ENCODE results near the gene PTPRA.

The PTPRA gene

DNA sequence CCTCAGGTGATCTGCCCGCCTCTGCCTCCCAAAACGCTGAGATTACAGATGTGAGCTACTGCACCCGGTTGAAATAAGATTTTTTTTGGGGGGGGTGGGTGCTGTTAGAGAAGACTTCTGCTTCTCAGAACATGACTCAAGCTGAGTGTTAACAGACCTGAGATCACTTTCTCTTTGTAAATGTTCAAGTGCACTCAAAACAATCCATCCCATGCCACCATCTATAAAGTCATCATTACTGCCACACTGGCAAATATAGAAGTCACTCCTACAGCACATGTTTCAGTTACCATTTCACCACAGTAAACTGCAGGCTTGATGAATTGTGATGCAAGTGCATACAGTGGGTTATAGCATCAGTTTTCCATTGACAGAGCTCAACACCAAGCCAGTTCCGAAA lies 23.8 kb upstream of the PTPRA start:
- no peak for DNase-seq (ENCODE audit: low read depth, low spot score)

- no peak for DNase-seq (ENCODE audit: low read depth, low spot score)
Measured at GRCh38 chr20:2851086-2851485, 22.2 kb upstream of the PTPRA start.

DNA sequence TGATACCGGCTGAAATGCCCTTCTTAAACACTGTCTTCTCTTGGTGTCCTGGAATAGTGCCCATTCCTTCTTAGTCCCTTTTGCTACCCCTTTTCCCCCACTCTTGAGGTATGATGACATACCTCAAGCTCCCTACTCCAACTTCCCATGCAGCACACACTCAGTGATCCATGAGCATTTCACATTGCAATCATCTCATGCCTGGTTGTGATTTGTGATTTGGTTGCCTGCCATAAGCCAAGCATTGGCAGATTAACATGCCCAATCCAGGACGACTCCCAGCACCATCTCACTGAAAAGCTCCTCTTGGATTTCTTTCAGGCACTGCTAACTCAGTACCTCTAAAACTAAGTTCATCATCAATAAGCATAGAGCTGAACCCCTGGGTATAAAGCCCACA lies 14.7 kb upstream of the PTPRA start:
- DNase-seq (ENCODE audit: low read depth, low spot score), result no peak

- no peak for DNase-seq (ENCODE audit: low read depth, low spot score)
Measured at GRCh38 chr20:2859330-2860121, 13.8 kb upstream of the PTPRA start.

DNA sequence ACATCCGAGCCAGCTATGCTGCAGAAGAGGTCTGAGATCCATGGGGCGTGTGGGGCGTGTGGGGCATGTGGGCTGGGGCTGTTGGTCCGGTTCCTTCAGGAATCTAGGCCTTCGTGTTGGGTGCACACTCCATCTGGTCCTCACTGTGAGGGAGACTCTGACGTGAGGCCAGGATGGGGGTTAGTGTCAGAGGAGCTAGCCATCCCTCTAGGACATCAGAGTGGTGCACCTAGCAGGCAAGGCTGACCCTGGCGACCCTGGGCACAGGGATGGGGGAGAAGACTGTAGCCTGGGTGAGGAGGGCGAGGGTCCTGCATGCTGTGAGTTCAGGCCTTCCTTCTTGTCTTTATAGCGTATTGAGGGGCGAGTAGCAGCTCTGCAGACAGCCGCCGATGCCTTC lies 8.7 kb upstream of the PTPRA start:
- no peak for DNase-seq (ENCODE audit: low read depth, low spot score)

- no peak for DNase-seq (ENCODE audit: low read depth, low spot score)
Measured at GRCh38 chr20:2865101-2865500, 8.2 kb upstream of the PTPRA start.

DNA sequence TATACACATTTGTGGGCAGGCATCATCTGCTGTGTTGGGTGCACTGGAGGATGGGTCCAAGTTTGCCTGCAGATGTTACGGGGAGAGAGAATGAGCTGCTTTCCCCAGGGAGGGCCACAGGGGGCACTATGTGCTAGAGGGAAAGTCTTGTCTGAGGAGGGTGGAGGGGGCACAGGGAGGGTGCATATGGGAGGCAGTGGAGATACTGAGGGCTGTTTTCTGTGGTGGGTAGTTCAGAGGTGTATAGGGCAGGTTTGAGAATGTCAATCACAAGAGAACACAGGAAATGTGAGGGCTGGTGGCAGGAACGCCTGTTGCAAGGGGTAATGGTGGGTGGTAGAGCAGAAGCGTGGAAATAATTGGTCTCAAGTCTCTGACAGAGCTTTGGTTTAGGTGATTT lies 7.7 kb upstream of the PTPRA start:
- no peak for DNase-seq (ENCODE audit: low read depth, low spot score)

DNA sequence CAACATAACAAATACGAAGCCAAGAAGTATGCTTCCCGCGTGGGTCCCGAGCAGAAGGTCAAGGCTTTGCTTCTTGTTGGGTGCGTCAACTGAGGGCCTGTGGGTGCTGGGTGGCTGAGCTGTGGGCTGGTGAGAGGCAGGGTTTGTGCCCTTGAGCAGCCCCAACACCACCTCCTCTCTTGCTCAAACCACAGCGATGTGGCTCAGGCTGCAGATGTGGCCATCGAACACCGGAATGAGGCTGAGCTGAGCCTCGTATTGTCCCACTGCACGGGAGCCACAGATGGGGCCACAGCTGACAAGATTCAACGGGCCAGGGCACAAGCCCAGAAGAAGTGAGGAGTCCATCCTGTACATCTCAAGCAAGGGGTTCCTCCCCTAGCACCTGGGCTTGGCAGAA lies 7.0 kb upstream of the PTPRA start:
- no peak for DNase-seq (ENCODE audit: low read depth, low spot score)

GRCh38 chr20:2867081-2867864 lies 6.0 kb upstream of the PTPRA start:
- no peak for DNase-seq (ENCODE audit: low read depth, low spot score)

GRCh38 chr20:2869381-2869780 lies 3.9 kb upstream of the PTPRA start:
- DNase-seq (ENCODE audit: low read depth, low spot score), result no peak

- no peak for DNase-seq (ENCODE audit: low read depth, low spot score)
Measured at GRCh38 chr20:2871111-2871465, 2.2 kb upstream of the PTPRA start.

DNA sequence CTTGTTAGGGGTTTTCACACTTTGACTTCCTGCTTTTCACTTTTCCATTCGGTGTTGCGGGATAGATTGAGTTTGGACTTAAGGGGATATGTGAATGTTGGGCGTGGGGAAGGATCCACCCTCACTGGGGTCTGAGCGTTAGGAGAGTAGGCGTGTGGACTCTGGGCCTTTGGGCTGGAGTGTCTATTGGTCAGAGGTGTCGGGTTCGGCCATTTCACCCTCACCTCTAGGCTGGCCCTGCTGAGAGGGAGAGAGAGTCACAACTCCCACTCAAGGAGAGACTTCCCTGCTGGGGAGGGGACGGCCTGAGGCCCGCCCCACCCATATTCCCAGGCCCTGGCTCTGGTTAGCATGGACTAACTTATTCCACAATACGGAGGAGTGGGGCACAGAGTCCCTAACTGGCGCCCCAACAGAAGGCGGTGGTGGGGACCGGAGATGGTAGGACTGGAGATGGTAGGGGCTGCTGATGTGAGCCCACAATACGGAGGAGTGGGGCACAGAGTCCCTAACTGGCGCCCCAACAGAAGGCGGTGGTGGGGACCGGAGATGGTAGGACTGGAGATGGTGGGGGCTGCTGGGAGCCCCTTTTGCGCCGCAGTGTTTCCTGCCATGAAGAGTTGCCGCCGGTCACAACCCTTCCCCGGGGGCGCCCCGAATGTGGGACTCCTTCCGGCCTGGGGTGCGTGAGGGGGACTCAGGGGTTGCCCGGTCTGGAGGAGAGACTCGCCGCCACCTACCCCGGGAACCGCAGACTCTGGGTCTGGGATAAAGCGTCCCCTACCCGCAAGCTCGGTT lies 1.4 kb upstream of the PTPRA start:
- no peak for DNase-seq (ENCODE audit: low read depth, low spot score)

DNA sequence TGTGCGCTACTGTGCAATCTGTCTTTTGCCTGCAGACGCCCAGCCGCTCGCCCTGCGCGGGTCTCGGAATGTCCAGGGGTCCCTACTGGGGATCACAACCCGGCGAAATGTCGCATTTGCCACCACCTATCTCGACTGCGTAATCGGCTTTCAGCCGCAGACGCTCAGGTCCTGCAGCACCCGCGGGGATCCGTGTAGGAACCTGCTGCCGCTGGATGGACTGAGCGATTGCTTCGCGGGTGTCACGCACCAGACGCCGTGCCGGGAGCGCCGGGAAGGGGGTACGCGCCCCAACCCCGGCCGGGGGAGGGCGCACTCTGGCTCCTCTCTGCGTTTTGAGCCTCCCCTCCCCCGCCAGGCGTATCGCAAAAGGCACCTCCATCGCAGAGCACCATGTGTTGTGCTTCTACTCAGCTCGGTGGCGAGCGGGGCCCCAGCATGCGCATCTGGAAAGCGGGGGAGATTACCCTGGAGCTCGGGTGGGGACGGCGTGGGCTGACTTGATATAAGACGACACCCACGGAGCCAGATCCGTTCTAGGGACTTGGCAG lies 747 bp upstream of the PTPRA start:
- peak; percentile 55 for DNase-seq (ENCODE audit: low read depth, low spot score)

DNA sequence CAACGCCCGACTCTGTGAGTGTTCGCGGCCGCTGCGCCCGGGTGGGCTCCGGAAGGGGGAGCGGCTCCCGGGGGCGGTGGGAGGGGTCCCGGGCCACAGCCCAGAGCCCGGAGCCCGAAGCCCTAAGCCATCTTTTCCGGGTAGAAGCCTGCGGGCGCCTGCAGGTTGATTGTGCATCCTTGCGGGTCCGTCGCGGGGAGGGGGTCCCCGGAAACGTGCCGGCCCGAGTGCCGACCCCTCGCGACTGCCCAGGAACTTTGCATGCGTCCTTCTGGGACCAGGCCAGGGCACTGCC lies 413 bp downstream of the PTPRA start:
- peak; percentile 32 for DNase-seq (ENCODE audit: low read depth, low spot score)

GRCh38 chr20:2874456-2874855 lies 1.2 kb downstream of the PTPRA start:
- DNase-seq (ENCODE audit: low read depth, low spot score), result no peak

DNA sequence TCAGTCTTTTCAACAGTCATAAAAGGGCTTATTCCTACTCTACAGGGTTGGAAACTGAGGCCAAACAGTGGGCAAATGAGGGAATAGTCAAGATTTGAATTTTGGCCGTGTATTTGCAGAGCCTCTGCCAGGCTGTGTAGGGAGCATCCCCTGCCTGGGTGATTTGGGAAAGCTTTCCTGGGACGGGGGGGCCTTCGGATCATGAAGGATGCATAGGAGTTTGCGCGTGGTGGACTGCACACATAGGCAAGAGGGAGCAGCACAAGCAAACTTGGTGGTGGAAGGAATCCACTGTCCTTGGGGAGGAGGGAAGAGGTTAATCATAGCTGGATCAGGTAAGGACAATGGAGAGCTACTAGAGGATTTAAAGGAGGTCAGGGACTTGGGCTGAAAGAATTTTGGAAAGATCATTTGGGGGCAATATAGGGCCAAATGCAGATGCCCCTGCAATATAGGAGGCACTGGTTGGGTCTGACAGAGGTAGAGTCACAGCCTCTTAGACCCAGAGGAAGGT lies 2.5 kb downstream of the PTPRA start:
- DNase-seq (ENCODE audit: low read depth, low spot score), result no peak

DNA sequence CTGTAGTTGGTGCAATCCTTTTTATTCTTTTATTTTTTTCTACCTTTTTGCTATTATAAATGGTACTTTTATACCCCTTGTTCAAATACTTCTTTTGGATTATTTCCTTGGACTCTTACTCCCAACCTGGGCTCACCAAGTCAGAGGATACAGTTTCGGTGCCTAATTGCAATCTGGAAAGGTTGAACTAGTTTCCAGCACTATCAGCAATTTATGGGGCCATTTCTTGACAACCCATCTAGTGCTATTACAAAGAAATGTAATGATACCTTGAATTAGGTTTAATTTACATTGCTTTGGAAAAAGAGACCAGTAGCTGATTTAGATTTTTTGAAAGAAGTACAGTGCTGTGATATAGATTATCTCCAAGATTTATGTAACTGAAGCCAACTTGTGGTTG lies 5.2 kb downstream of the PTPRA start:
- no peak for DNase-seq (ENCODE audit: low read depth, low spot score)

DNA sequence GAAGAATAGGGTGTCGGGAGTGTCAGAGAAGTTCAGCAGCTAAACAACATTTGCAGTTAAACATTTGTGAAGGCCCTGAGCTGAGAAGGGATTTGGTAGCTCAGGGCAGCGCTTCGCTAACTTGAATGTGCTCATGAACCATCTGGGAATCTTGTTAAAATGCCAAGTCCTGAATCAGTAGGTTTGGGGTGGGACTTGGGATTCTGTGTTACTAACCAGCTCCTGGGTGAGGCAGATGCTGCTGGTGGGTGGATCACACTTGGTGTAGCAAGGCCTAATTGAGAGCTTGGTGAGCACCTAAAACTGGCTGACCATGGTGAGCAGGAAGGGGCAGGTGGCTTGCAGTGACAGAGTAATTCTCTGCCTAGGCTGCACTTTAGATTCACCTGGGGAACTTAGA lies 5.9 kb downstream of the PTPRA start:
- DNase-seq (ENCODE audit: low read depth, low spot score), result no peak

GRCh38 chr20:2880650-2881049 lies 7.4 kb downstream of the PTPRA start:
- no peak for DNase-seq (ENCODE audit: low read depth, low spot score)

DNA sequence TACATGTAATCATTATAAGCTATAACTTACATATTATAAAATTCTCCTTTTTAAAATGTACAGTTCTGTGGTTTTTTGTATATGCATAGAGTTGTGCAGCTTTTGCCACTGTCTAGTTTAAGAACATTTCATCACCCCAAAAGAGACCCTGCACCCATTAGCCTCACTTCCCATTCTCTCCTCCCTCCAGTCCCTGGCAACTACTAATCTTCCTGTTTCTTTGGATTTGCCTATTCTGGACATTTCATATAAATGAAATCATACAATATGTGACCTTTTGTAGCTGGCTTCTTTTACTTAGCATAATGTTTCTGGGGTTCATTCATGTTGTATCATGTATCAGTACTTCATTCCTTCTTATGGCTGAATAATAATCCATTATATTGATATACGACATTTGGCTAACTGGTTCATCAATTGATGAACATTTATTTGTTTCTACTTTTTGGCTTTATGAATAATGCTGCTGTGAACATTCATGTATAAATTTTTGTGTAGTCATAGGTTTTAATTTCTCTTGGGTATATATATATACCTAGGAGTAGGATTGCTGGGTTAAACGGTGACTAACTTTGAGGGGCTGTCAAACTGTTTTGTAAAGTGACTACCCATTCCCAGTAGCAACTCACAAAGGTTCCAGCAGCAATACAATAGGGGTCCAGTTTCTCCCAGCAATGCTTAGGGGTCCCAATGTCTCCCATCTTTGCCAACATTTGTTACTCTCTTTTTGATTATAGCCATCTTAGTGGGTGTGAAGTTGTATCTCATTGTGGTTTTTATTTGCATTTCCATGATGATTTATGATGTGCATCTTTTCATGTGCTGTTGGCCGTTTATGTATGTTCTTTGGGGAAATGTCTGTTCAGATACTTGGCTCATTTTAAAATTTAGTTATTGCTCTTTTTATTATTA lies 10.7 kb downstream of the PTPRA start:
- DNase-seq (ENCODE audit: low read depth, low spot score), result no peak

- DNase-seq (ENCODE audit: low read depth, low spot score), result no peak
Measured at GRCh38 chr20:2887715-2888114, 14.4 kb downstream of the PTPRA start.

Measured in activated CD4-positive, CD25-positive, alpha-beta regulatory T cell treated with anti-CD3 and anti-CD28 coated beads, Interleukin-2, amount 50 U/mL, for 16 hours (primary cell).